D721Med (cell line): ENCODE data around the gene CAMKK2.

Experiments used
- DNase-seq: peaks from one replicate; pipeline ENCODE4 v3.0.0; 2011; ENCODE audit warnings: low spot score; ENCODE audit not compliant: insufficient read length
- FAIRE-seq: peaks from 2 replicates; lab custom pipeline; 2011; peaks lifted over from hg19 to GRCh38; lab: Jason Lieb, UNC
- TF ChIP-seq, protein P1 (sequence below): IDR thresholded peaks from 2 replicates; pipeline ENCODE4 v1.5.1; 2012; ENCODE audit warnings: mild to moderate bottlenecking, control low read depth; ENCODE audit not compliant: insufficient read depth; ENCODE audit errors: missing control alignments

Gene CAMKK2

DNA sequence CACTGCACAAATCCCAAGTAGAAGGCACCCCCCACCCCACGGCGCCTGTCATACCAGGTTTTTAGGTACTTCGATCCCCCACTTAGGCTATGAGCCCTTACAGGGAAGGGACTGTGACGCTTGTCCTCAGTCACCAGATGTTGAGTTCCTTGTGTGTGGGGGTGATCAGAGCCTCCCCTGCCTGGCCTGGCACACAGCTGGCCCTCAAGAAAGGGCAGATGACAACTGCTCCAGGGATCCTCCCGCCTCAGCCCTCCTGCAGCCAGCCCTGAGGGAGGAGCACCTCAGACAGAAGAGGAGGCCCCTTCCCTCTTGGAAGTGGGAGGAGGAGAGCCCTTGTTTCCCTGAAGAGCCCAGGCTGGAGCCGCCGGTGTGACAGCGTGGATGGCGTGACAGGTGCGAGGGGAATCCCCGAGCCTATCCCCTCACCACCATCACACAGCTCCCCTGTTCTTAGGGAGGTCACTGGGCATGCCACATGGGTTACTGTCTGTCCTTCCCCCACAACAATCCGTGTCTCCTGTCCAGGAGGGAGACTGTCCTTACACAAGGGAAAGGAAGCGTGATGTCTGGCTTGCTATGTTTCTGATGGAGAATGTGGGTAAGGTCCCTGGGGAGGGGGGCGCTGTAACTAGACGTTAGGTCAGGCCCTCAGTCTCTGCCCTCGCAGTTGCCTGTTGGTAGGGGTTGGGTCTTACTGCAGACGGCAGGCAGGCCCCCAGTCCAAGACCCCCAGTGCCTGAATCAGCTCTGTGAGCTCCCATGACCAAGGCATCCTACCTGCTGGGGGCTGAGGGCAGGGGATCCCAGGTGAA is 55.1 kb downstream of the CAMKK2 start:
- TF ChIP-seq, protein P1, sequence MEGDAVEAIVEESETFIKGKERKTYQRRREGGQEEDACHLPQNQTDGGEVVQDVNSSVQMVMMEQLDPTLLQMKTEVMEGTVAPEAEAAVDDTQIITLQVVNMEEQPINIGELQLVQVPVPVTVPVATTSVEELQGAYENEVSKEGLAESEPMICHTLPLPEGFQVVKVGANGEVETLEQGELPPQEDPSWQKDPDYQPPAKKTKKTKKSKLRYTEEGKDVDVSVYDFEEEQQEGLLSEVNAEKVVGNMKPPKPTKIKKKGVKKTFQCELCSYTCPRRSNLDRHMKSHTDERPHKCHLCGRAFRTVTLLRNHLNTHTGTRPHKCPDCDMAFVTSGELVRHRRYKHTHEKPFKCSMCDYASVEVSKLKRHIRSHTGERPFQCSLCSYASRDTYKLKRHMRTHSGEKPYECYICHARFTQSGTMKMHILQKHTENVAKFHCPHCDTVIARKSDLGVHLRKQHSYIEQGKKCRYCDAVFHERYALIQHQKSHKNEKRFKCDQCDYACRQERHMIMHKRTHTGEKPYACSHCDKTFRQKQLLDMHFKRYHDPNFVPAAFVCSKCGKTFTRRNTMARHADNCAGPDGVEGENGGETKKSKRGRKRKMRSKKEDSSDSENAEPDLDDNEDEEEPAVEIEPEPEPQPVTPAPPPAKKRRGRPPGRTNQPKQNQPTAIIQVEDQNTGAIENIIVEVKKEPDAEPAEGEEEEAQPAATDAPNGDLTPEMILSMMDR, result no peak
- DNase-seq, result no peak
- no peak for FAIRE-seq

DNA sequence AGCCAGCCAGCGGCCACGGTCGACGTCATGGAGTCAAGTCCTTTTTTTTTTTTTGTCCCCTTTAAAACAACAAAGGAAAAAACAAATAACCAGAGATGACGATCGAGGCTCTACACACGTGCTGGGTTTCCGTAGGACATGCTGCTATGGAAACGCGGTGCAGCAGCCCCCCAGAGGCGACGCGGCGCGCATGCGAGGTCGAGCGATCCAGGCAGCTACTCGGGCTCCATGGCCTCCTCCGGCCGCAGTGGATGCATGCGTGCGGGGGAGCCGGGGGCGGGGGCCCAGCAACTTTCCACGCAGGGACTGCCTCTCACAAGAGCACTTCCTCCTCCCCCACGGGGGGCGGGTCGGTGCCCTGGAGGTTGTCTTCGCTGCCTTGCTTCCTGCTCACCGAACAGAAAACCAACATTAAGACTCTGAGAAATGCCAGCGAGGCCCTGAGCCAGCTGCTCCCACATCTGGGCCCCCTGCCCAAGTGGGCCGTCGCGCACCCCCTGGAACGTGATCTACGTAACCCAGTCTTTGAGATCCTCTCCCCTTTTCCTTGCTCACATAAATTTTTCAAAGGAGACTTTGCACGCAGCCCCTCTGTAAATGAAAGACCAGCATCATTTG is 55.9 kb downstream of the CAMKK2 start:
- FAIRE-seq (no peak), DNase-seq (no peak)
- TF ChIP-seq, protein P1, result no peak

DNA sequence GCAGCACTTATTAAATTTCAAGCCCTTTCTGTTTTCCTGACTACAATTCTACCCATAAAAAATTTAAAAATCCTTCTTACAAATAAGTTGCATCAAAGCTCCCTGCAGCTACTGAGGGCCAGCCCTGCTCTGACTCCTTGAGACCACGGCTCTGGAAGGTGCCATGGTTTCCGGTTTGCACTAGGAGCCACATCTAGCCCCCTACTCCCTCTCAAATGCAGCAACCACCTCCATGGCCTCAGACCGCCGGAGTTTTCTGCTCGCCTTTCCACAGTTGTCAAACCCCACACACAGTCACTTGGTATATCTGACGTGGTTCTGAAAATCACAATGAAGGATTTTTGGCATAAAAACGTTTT is 56.5 kb downstream of the CAMKK2 start:
- FAIRE-seq (no peak), DNase-seq (no peak)
- TF ChIP-seq, protein P1, result no peak

DNA sequence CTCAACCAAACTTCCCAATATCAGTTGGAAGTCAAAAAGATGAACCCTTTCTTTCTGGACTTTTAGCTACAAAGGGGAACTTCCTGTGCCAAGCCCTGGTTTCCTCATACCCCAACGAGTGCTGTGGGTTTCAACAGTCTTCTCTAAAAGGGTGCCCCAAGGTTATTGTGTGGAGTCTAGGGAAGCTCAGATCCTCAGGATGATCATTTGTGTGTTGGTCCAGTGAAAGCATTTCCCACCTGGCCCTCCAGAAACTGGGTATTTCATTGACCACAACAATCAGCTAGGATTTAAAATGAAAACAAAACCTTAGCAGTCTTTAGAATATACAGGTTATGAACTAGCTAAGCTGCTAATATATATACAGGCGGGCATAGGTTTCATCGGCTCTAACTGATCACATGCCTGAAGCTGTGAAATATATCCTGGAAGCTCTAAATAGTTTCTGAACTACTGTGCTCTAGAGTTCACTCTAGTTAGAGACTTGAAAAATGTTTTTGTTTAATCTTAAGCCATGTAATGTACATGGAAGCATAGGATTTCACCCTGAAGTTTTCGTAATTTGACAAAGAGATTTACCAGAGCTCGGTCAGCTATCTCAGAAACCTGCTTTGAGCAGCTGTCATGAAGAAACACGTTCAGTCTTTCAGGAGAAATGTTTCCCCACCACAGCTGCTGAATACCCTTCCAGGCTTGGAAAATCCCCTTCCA is 57.0 kb downstream of the CAMKK2 start:
- TF ChIP-seq, protein P1, result no peak
- FAIRE-seq (no peak), DNase-seq (no peak)

DNA sequence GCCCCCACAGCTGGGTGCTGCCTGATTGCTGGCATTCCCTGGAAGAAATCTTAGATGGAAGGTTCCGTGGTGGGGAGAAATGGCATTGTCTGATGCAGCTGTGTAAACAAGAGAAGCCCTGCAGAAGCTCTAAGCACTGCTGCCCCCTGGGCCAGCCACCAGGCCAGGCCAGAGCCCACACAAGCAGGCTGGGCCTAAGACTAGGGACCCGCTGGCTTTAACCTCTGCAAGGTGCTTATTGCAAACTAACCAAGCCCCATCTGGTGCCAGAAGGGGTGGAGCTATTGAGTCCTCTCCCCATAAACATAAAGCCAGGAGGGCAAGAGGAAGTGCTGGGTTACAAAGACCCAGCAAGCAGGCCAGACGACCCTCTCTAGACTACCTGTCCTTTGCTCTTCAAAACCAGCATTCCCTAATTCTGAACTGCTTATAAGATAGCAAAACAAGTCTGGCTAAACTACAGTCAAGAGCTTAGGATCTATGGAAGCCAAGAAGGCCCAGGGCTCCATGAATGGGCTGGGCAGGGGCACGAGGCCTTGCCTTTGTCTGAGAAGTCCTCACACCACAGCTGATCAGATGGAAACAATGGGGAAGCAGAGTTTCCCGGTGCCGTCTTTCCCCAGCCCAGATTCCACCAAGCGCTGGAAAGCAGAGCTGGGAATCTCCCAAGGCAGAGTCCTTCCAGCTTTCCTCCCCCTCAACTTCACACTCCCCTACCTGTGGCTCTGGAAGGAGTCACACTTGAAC is 57.7 kb downstream of the CAMKK2 start:
- TF ChIP-seq, protein P1, result no peak
- no peak for FAIRE-seq
- DNase-seq, result no peak

DNA sequence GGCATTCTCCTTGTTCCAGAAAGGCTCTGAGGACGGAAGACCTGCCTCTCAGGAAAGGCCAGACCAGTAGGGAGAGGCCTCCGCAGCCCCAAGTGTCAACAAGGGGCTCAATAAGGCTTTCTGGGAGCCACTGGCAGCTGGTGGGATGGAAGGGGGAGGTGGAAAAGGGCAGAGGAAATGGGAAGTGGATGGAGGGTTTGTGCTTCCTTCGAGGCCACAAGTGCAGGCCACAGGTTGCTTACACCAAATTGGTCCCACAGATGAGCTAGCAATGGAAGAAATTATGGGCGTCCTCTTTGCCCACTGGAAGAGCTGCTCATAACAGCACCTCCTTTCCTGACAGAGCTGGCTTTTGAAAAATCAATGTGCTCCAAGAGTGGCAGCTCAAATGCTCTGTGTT is 58.4 kb downstream of the CAMKK2 start:
- FAIRE-seq (no peak), DNase-seq (no peak)
- TF ChIP-seq, protein P1, result no peak
